SJCRH30 (cell line): Measurements from ENCODE around the gene KRTAP12-3. TPM values are rescaled to one million over a fixed set of nuclear protein-coding genes. Genes with fewer than 3 reads are reported as not detected.
"Not testable (repeated sequence)": the region's sequence is repeated elsewhere in the genome, so short reads cannot be mapped to it uniquely, and the experiment has no call there.

Source experiments
- DNase-seq, 2 experiments: peaks; one replicate each; pipeline ENCODE4 v3.0.0-alpha.2; 2015 to 2020
- H3K27ac ChIP-seq: fragments of 250-450 bp; sonication (Bioruptor Pico); 2 replicates; pipeline ENCODE4 v1.5.1; 2020; ENCODE audit warnings: mild to moderate bottlenecking, moderate library complexity
- H3K27me3 ChIP-seq: fragments of 250-450 bp; sonication (Bioruptor Pico); 2 replicates; pipeline ENCODE4 v1.5.1; 2020; ENCODE audit warnings: mild to moderate bottlenecking, moderate library complexity
- H3K36me3 ChIP-seq: fragments of 250-450 bp; sonication (Bioruptor Pico); 2 replicates; pipeline ENCODE4 v1.5.1; 2020; ENCODE audit warnings: mild to moderate bottlenecking, moderate library complexity
- H3K4me1 ChIP-seq: fragments of 250-450 bp; sonication (Bioruptor Pico); 2 replicates; pipeline ENCODE4 v1.5.1; 2020; ENCODE audit warnings: mild to moderate bottlenecking, moderate library complexity
- H3K4me3 ChIP-seq: fragments of 250-450 bp; sonication (Bioruptor Pico); 2 replicates; pipeline ENCODE4 v1.5.1; 2020; ENCODE audit warnings: mild to moderate bottlenecking, moderate library complexity
- H3K9me3 ChIP-seq: fragments of 250-450 bp; sonication (Bioruptor Pico); replicated peaks from 2 replicates; pipeline ENCODE4 v1.5.1; 2020; ENCODE audit warnings: mild to moderate bottlenecking, moderate library complexity
- total RNA-seq: library from RNA; depleted of rRNA; stranded (reverse); fragments of >200 nt; shearing (Covaris generic); gene quantifications from 2 replicates; pipeline ENCODE4 v1.2.3, GENCODE V29; 2014

KRTAP12-3 gene
- total RNA-seq, 1 experiment from 2014 or later, result not detected

DNA sequence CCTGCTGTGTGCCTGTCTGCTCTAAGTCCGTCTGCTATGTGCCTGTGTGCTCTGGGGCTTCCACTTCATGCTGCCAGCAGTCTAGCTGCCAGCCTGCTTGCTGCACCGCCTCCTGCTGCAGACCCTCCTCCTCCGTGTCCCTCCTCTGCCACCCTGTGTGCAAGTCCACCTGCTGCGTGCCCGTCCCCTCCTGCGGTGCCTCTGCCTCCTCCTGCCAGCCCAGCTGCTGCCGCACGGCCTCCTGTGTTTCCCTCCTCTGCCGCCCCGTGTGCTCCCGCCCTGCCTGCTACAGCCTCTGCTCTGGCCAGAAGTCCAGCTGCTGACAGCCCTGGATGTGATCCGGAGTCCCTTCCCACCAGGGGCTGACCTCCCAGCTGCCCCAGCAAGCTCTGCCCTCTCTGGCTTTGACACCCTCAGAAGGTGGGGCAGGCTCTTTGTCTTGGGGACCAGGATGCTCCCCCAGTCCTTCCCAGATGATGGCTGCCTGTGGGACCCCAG, 19.8 kb upstream of the KRTAP12-3 start:
- DNase-seq, H3K27me3 ChIP-seq, H3K27ac ChIP-seq: not testable (repeated sequence)

GRCh38 chr21:44638506-44639330, 19.0 kb upstream of the KRTAP12-3 start:
- H3K27ac ChIP-seq, H3K4me3 ChIP-seq, DNase-seq, H3K9me3 ChIP-seq, H3K4me1 ChIP-seq, H3K27me3 ChIP-seq, H3K36me3 ChIP-seq: not testable (repeated sequence)

More for the DNA sequence above, 19.8 kb upstream of the KRTAP12-3 start:
- H3K4me3 ChIP-seq, H3K4me1 ChIP-seq, H3K36me3 ChIP-seq, H3K9me3 ChIP-seq: not testable (repeated sequence)

GRCh38 chr21:44639331-44639655, 18.4 kb upstream of the KRTAP12-3 start:
- Histone ChIP-seq H3K9me3 (no peaks in the 10 kb centered on the region; the same call in none of the 2 replicates), H3K4me3 (no peak overlapping the region), H3K27ac (no peak overlapping the region), H3K4me1 (no peaks in the 10 kb centered on the region), H3K27me3 (no peaks in the 10 kb centered on the region), H3K36me3 (no peaks in the 10 kb centered on the region)
- no peak for DNase-seq

- H3K27ac ChIP-seq, result no peak overlapping the region
- H3K4me1 ChIP-seq, result no peaks in the 10 kb centered on the region
- no peaks in the 10 kb centered on the region; the same call in 1 of the 2 replicates for H3K9me3 ChIP-seq
- DNase-seq, result no peak
- H3K27me3 ChIP-seq, result no peaks in the 10 kb centered on the region
- H3K4me3 ChIP-seq, result no peak overlapping the region
- no peaks in the 10 kb centered on the region for H3K36me3 ChIP-seq
Measured at GRCh38 chr21:44640761-44641160, 17.0 kb upstream of the KRTAP12-3 start.

DNA sequence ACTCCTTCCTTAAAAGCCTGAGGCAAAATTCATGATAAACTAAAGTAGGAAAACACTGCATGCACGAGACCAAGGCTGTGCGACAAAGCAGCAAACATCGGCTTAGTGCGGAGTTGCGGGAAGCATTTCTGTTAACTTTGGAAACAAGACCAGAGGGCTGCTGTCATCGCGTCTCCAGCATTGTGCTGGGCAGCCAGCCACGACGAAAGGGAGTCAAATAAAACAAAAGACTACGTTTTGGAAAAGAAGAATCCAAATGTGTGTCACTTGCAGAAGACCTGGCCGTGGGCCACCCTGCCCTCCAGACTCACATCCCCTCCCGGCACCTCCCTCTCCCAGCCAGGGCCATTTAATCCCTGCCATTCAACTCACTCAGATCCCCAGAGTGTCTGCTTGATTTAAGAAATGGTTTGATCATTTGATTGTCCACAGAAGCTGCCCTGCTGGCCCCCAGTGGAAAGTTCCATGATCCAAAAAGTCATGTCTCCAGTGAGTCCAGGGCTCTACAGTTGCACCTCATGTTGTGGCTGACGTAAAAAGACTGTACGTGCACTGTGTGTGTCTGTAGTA, 13.9 kb upstream of the KRTAP12-3 start:
- Histone ChIP-seq H3K27ac (no peak overlapping the region), H3K27me3 (no peaks in the 10 kb centered on the region), H3K9me3 (no peaks in the 10 kb centered on the region; the same call in 1 of the 2 replicates), H3K4me1 (peaks cover 17% of the 10 kb centered on the region), H3K36me3 (no peaks in the 10 kb centered on the region), H3K4me3 (no peak overlapping the region)
- no peak for DNase-seq

- no peak overlapping the region for H3K27ac ChIP-seq
- no peak overlapping the region for H3K4me3 ChIP-seq
- no peaks in the 10 kb centered on the region for H3K27me3 ChIP-seq
- no peaks in the 10 kb centered on the region for H3K36me3 ChIP-seq
- no peak for DNase-seq
- peaks cover 19% of the 10 kb centered on the region for H3K4me1 ChIP-seq
- no peaks in the 10 kb centered on the region; the same call in 1 of the 2 replicates for H3K9me3 ChIP-seq
Measured at GRCh38 chr21:44644878-44645277, 12.9 kb upstream of the KRTAP12-3 start.

- not testable (repeated sequence) for H3K36me3 ChIP-seq, DNase-seq, H3K9me3 ChIP-seq, H3K27me3 ChIP-seq, H3K27ac ChIP-seq, H3K4me3 ChIP-seq
- peaks cover 19% of the 10 kb centered on the region for H3K4me1 ChIP-seq
Measured at GRCh38 chr21:44646366-44647221, 11.1 kb upstream of the KRTAP12-3 start, which contains the start of gene KRTAP10-11. KRTAP10-11 (plus strand) TSS chr21:44646414; CDS start chr21:44646459, 45 bp downstream.

DNA sequence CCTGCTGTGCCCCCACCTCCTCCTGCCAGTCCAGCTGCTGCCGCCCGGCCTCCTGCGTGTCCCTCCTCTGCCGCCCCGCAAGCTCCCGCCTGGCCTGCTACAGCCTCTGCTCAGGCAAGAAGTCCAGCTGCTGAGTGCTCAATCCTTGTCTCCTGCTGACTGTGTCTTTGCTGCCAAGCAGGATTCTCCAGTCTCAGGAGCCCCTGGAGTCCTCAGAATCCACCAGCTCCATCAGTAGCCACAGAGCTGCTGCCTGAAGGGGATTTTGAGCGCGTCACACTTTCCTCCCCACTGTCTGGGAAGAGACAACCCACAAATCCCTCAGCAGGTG, 10.5 kb upstream of the KRTAP12-3 start:
- Histone ChIP-seq H3K36me3 (no peaks in the 10 kb centered on the region), H3K4me3 (no peak overlapping the region), H3K27ac (no peak overlapping the region), H3K4me1 (peaks cover 19% of the 10 kb centered on the region), H3K27me3 (no peaks in the 10 kb centered on the region), H3K9me3 (no peaks in the 10 kb centered on the region; the same call in 1 of the 2 replicates)
- DNase-seq, result peak; percentile 45 to 64

GRCh38 chr21:44648557-44649311, 9.0 kb upstream of the KRTAP12-3 start:
- DNase-seq, result peak; percentile 41 to 42
- H3K27ac ChIP-seq, result no peak overlapping the region
- peaks cover 19% of the 10 kb centered on the region for H3K4me1 ChIP-seq
- no peaks in the 10 kb centered on the region; the same call in 1 of the 2 replicates for H3K9me3 ChIP-seq
- no peak overlapping the region for H3K4me3 ChIP-seq
- no peaks in the 10 kb centered on the region for H3K27me3 ChIP-seq
- H3K36me3 ChIP-seq, result no peaks in the 10 kb centered on the region

- Histone ChIP-seq H3K9me3 (no peaks in the 10 kb centered on the region), H3K4me1 (peaks cover 19% of the 10 kb centered on the region), H3K36me3 (no peaks in the 10 kb centered on the region), H3K27me3 (no peaks in the 10 kb centered on the region), H3K27ac (no peak overlapping the region), H3K4me3 (no peak overlapping the region)
- DNase-seq, result no peak
Measured at GRCh38 chr21:44649521-44650100, 8.1 kb upstream of the KRTAP12-3 start.

DNA sequence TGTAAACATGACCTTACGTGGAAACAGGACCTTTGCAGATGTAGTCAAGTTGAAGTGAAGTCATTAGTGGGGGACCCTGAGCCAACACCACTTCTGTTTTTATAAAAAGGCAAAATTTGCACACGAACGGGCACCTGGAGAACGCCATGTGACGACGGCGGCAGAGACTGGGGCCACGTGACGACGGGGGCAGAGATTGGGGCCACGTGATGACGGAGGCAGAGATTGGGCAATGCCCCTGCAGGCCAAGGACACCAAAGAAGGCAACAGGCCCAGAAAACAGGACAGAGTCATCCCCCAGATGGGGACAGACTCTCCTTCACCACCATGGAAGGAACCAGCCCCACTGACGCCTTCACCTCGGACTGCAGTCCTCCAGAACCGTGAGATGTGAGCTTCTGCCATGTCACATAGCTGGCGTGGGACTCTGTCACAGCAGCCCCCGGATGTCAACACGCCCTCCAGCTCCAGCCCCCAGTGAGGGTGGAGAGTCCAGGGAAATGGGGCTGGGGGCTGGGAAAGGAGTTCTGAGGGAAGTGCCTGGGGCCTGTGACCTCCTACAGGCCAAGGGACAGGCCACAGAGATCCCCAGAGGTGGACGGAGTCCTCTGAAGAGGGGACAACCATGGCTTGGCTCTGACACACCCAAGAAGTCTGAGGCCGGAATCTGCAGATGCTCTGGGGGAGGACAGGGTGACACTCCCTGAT, 7.3 kb upstream of the KRTAP12-3 start:
- H3K27me3 ChIP-seq, result no peaks in the 10 kb centered on the region
- DNase-seq, result no peak
- H3K9me3 ChIP-seq, result no peaks in the 10 kb centered on the region
- no peak overlapping the region for H3K4me3 ChIP-seq
- H3K4me1 ChIP-seq, result peaks cover 19% of the 10 kb centered on the region
- H3K36me3 ChIP-seq, result no peaks in the 10 kb centered on the region
- no peak overlapping the region for H3K27ac ChIP-seq

- Histone ChIP-seq H3K9me3 (peaks cover 1% of the 10 kb centered on the region; the same call in 1 of the 2 replicates), H3K27ac (no peak overlapping the region), H3K27me3 (no peaks in the 10 kb centered on the region), H3K36me3 (no peaks in the 10 kb centered on the region), H3K4me3 (no peak overlapping the region), H3K4me1 (peaks cover 19% of the 10 kb centered on the region)
- DNase-seq, result no peak
Measured at GRCh38 chr21:44650973-44651675, 6.6 kb upstream of the KRTAP12-3 start.

GRCh38 chr21:44653123-44653522, 4.6 kb upstream of the KRTAP12-3 start:
- Histone ChIP-seq H3K36me3 (no peaks in the 10 kb centered on the region), H3K27me3 (no peaks in the 10 kb centered on the region), H3K27ac (no peak overlapping the region), H3K4me1 (peaks cover 9% of the 10 kb centered on the region; the same call in 1 of the 2 replicates), H3K4me3 (no peak overlapping the region), H3K9me3 (peaks cover 6% of the 10 kb centered on the region; the same call in 1 of the 2 replicates)
- no peak for DNase-seq
